Measurements from ENCODE around the gene KDM5A.
A peak's percentile ranks its signal among the peaks of the same experiment; 100 is the strongest.
"Not testable (repeated sequence)": the region's sequence is repeated elsewhere in the genome, so short reads cannot be mapped to it uniquely, and the experiment has no call there.

KDM5A gene

GRCh38 chr12:389142-390096 is at the start of gene KDM5A:
TSS of gene KDM5A (minus strand) at chr12:389320. CDS start at chr12:389091, 229 bp downstream.
- DNase-seq (ENCODE audit: low read depth), result peak; percentile 65

GRCh38 chr12:435737-436136 is 46.6 kb upstream of the KDM5A start:
- not testable (repeated sequence) for DNase-seq (ENCODE audit: low read depth)

- no peak for DNase-seq (ENCODE audit: low read depth)
Observed at GRCh38 chr12:422526-422925, 33.4 kb upstream of the KDM5A start.

- no peak for DNase-seq (ENCODE audit: low read depth)
Observed at GRCh38 chr12:418432-418831, 29.3 kb upstream of the KDM5A start.

GRCh38 chr12:414859-415258 is 25.7 kb upstream of the KDM5A start:
- no peak for DNase-seq (ENCODE audit: low read depth)

- no peak for DNase-seq (ENCODE audit: low read depth)
Observed at GRCh38 chr12:402029-402389, 12.9 kb upstream of the KDM5A start.

GRCh38 chr12:401235-402028 is 12.3 kb upstream of the KDM5A start, which contains the start of gene CCDC77:
TSS of gene CCDC77 (plus strand) at chr12:401644. CDS start at chr12:409384, 7,740 bp downstream.
- DNase-seq (ENCODE audit: low read depth), result peak; percentile 84

- no peak for DNase-seq (ENCODE audit: low read depth)
Observed at GRCh38 chr12:400828-401227, 11.7 kb upstream of the KDM5A start.

- DNase-seq (ENCODE audit: low read depth), result no peak
Observed at GRCh38 chr12:388541-389141, 479 bp downstream of the KDM5A start.

- no peak for DNase-seq (ENCODE audit: low read depth)
Observed at GRCh38 chr12:388012-388411, 1.1 kb downstream of the KDM5A start.

- DNase-seq (ENCODE audit: low read depth), result no peak
Observed at GRCh38 chr12:386651-387050, 2.5 kb downstream of the KDM5A start.

GRCh38 chr12:370739-371485 is 18.2 kb downstream of the KDM5A start:
- DNase-seq (ENCODE audit: low read depth), result not testable (repeated sequence)

- no peak for DNase-seq (ENCODE audit: low read depth)
Observed at GRCh38 chr12:367972-368371, 21.1 kb downstream of the KDM5A start.

- DNase-seq (ENCODE audit: low read depth), result no peak
Observed at GRCh38 chr12:366820-367219, 22.3 kb downstream of the KDM5A start.

GRCh38 chr12:359091-359490 is 30.0 kb downstream of the KDM5A start:
- no peak for DNase-seq (ENCODE audit: low read depth)

- DNase-seq (ENCODE audit: low read depth), result no peak
Observed at GRCh38 chr12:356276-356988, 32.7 kb downstream of the KDM5A start.

GRCh38 chr12:351197-351596 is 37.9 kb downstream of the KDM5A start:
- DNase-seq (ENCODE audit: low read depth), result not testable (repeated sequence)

GRCh38 chr12:349625-350024 is 39.5 kb downstream of the KDM5A start:
- not testable (repeated sequence) for DNase-seq (ENCODE audit: low read depth)

GRCh38 chr12:343036-343435 is 46.1 kb downstream of the KDM5A start:
- DNase-seq (ENCODE audit: low read depth), result not testable (repeated sequence)

- no peak for DNase-seq (ENCODE audit: low read depth)
Observed at GRCh38 chr12:337039-337438, 52.1 kb downstream of the KDM5A start.

- no peak for DNase-seq (ENCODE audit: low read depth)
Observed at GRCh38 chr12:334125-334524, 55.0 kb downstream of the KDM5A start.
